Measurements from ENCODE around the gene MYO3B.
A peak's percentile ranks its signal among the peaks of the same experiment; 100 is the strongest.
"Not testable (repeated sequence)": the region's sequence is repeated elsewhere in the genome, so short reads cannot be mapped to it uniquely, and the experiment has no call there.

The MYO3B gene

DNA sequence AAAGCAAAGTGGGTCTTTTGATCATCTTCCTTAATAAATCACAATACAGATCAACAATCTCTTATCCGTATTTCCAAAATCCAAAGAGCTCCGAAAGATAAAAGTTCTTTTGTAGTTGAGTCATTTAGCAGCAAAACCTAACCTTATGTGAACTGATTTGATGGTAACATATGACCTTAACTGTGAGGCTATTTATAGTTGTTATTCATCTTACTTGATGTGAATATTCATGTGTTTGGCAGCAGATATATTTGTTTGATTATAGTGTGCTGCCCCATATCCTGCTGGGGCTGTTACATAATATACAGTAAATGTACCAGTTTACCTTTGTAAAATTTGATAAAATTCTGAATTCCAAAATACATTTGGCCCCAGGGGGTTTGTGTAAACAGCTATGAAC, 158.5 kb downstream of the MYO3B start:
- FAIRE-seq (no peak), DNase-seq (ENCODE audit: insufficient read length, low spot score) (no peak)
- TF ChIP-seq PAX5 (IDR thresholded peaks at IDR 0.05; ENCODE audit: insufficient read depth, low read length, severe bottlenecking) (no peak), TAF1 (IDR thresholded peaks at IDR 0.05; ENCODE audit: low read depth, low read length) (no peak), POLR2AphosphoS5 (IDR thresholded peaks at IDR 0.05; ENCODE audit: low read depth, low read length) (no peak)

GRCh38 chr2:170336916-170337315, 159.0 kb downstream of the MYO3B start:
- DNase-seq (ENCODE audit: insufficient read length, low spot score) (no peak), FAIRE-seq (peak; percentile 47)
- TF ChIP-seq POU2F2 (IDR thresholded peaks at IDR 0.05; ENCODE audit: low read depth, low read length) = no peak
- no peak for TF ChIP-seq SPI1 (IDR thresholded peaks at IDR 0.05; ENCODE audit: low read depth, low read length)
- TF ChIP-seq PAX5 (IDR thresholded peaks at IDR 0.05; ENCODE audit: insufficient read depth, low read length, severe bottlenecking) = no peak
- TF ChIP-seq TAF1 (IDR thresholded peaks at IDR 0.05; ENCODE audit: low read depth, low read length) = no peak
- TF ChIP-seq POLR2AphosphoS5 (IDR thresholded peaks at IDR 0.05; ENCODE audit: low read depth, low read length) = no peak
- TF ChIP-seq POLR2A (IDR thresholded peaks at IDR 0.05; ENCODE audit: low read depth, low read length) = no peak

GRCh38 chr2:170339322-170339721, 161.4 kb downstream of the MYO3B start:
- DNase-seq (ENCODE audit: insufficient read length, low spot score) (no peak), FAIRE-seq (no peak)
- TF ChIP-seq POU2F2 (IDR thresholded peaks at IDR 0.05; ENCODE audit: low read depth, low read length) = no peak
- TF ChIP-seq TAF1 (IDR thresholded peaks at IDR 0.05; ENCODE audit: low read depth, low read length) = no peak
- TF ChIP-seq POLR2AphosphoS5 (IDR thresholded peaks at IDR 0.05; ENCODE audit: low read depth, low read length) = no peak
- TF ChIP-seq PAX5 (IDR thresholded peaks at IDR 0.05; ENCODE audit: insufficient read depth, low read length, severe bottlenecking) = no peak
- no peak for TF ChIP-seq POLR2A (IDR thresholded peaks at IDR 0.05; ENCODE audit: low read depth, low read length)
- TF ChIP-seq SPI1 (IDR thresholded peaks at IDR 0.05; ENCODE audit: low read depth, low read length) = no peak

- DNase-seq (ENCODE audit: insufficient read length, low spot score) (no peak), FAIRE-seq (peak; percentile 23)
- TF ChIP-seq POU2F2 (IDR thresholded peaks at IDR 0.05; ENCODE audit: low read depth, low read length) = no peak
- TF ChIP-seq POLR2AphosphoS5 (IDR thresholded peaks at IDR 0.05; ENCODE audit: low read depth, low read length) = no peak
- TF ChIP-seq POLR2A (IDR thresholded peaks at IDR 0.05; ENCODE audit: low read depth, low read length) = no peak
- no peak for TF ChIP-seq TAF1 (IDR thresholded peaks at IDR 0.05; ENCODE audit: low read depth, low read length)
- no peak for TF ChIP-seq SPI1 (IDR thresholded peaks at IDR 0.05; ENCODE audit: low read depth, low read length)
- no peak for TF ChIP-seq PAX5 (IDR thresholded peaks at IDR 0.05; ENCODE audit: insufficient read depth, low read length, severe bottlenecking)
These were observed 162.1 kb downstream of the MYO3B start for GRCh38 chr2:170339750-170340692.

- TF ChIP-seq SPI1 (IDR thresholded peaks at IDR 0.05; ENCODE audit: low read depth, low read length) (no peak), POLR2A (IDR thresholded peaks at IDR 0.05; ENCODE audit: low read depth, low read length) (no peak), TAF1 (IDR thresholded peaks at IDR 0.05; ENCODE audit: low read depth, low read length) (no peak), POLR2AphosphoS5 (IDR thresholded peaks at IDR 0.05; ENCODE audit: low read depth, low read length) (no peak), PAX5 (IDR thresholded peaks at IDR 0.05; ENCODE audit: insufficient read depth, low read length, severe bottlenecking) (no peak), POU2F2 (IDR thresholded peaks at IDR 0.05; ENCODE audit: low read depth, low read length) (no peak)
- DNase-seq (ENCODE audit: insufficient read length, low spot score) (peak; percentile 5), FAIRE-seq (peak; percentile 86)
These were observed 162.7 kb downstream of the MYO3B start for GRCh38 chr2:170340693-170341068.

- DNase-seq (ENCODE audit: insufficient read length, low spot score) (no peak), FAIRE-seq (peak; percentile 43)
- no peak for TF ChIP-seq SPI1 (IDR thresholded peaks at IDR 0.05; ENCODE audit: low read depth, low read length)
- no peak for TF ChIP-seq TAF1 (IDR thresholded peaks at IDR 0.05; ENCODE audit: low read depth, low read length)
- TF ChIP-seq POU2F2 (IDR thresholded peaks at IDR 0.05; ENCODE audit: low read depth, low read length) = no peak
- TF ChIP-seq POLR2AphosphoS5 (IDR thresholded peaks at IDR 0.05; ENCODE audit: low read depth, low read length) = no peak
- TF ChIP-seq POLR2A (IDR thresholded peaks at IDR 0.05; ENCODE audit: low read depth, low read length) = no peak
- TF ChIP-seq PAX5 (IDR thresholded peaks at IDR 0.05; ENCODE audit: insufficient read depth, low read length, severe bottlenecking) = no peak
These were observed 164.0 kb downstream of the MYO3B start for GRCh38 chr2:170341684-170342623.

DNA sequence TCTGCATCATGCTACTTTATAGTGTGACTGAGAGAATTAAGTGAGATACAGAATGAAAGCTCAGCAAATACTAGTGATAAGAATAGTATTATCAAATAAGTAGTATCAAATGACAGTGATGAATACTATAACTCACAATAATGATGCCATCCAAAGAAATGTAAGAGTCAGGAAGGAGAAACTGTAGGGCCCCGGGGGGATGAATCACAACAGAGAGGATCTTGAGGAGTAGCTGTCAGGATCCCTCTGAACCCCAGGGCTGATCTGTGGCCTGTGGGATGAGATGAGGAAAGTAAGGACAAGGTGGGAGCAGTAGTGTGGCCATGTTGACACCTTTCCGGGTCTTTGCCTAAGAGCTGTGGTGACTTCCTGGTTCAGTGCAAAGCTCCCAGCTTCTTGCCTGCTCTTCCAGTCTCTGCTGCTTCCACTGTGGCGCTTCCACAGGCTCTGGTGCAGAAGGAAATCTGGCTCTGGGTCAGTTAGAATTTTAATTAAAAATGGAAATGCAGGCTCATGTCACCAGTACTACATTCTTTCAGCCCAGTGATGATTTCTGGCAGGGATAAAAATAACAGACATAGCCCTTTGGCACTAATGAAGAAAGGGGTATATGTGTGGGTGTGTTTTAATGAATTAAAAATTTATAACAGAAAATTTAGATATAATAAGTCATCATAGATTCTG, 166.9 kb downstream of the MYO3B start:
- DNase-seq (ENCODE audit: insufficient read length, low spot score) = no peak
- no peak for FAIRE-seq
- TF ChIP-seq TAF1 (IDR thresholded peaks at IDR 0.05; ENCODE audit: low read depth, low read length) = no peak
- TF ChIP-seq POLR2A (IDR thresholded peaks at IDR 0.05; ENCODE audit: low read depth, low read length) = no peak
- no peak for TF ChIP-seq PAX5 (IDR thresholded peaks at IDR 0.05; ENCODE audit: insufficient read depth, low read length, severe bottlenecking)
- no peak for TF ChIP-seq POU2F2 (IDR thresholded peaks at IDR 0.05; ENCODE audit: low read depth, low read length)
- no peak for TF ChIP-seq SPI1 (IDR thresholded peaks at IDR 0.05; ENCODE audit: low read depth, low read length)

DNA sequence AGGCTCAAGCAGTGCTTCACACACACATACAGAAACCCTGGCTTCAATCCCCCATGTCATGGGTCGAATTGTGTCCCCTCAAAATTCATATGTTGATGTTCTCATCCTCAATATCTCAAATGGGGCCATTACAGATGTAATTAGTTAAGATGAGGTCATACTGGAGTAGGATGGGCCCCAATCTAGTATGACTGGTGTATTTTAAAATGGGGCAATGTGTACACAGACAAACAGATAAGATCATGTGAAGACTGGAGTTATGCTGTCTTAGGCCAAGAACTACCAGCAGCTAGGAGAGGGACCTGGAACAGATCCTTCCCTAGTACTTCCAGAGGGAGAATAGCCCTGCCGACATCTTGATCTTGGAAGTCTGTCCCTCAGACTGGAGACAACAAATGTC, 167.7 kb downstream of the MYO3B start:
- TF ChIP-seq POLR2A (IDR thresholded peaks at IDR 0.05; ENCODE audit: low read depth, low read length) (no peak), TAF1 (IDR thresholded peaks at IDR 0.05; ENCODE audit: low read depth, low read length) (no peak)
- FAIRE-seq (no peak), DNase-seq (ENCODE audit: insufficient read length, low spot score) (no peak)

- DNase-seq (ENCODE audit: insufficient read length, low spot score); FAIRE-seq: not testable (repeated sequence)
- peak; percentile 60 for TF ChIP-seq SPI1 (IDR thresholded peaks at IDR 0.05; ENCODE audit: low read depth, low read length)
These were observed 171.3 kb downstream of the MYO3B start for GRCh38 chr2:170349269-170349668.

All from GM12891 (cell line).